Measurements from ENCODE around the gene HAUS3. TPM values are rescaled to one million over a fixed set of nuclear protein-coding genes. Genes with fewer than 3 reads are reported as not detected.

HAUS3 gene
- total and polyA plus RNA-seq, 4 donors, result 2.3 to 13.9 (median 5.3) TPM

- TF ChIP-seq NR2F2 (IDR thresholded peaks at IDR 0.05) (peak; percentile 81), RXRA (IDR thresholded peaks at IDR 0.05) (peak in 1 of 2 donors; percentile 36), SP1 (IDR thresholded peaks at IDR 0.05) (peak; percentile 63), RAD21 (IDR thresholded peaks at IDR 0.05) (no peak)
- Histone ChIP-seq H3K4me3 (ENCODE audit: low read depth in 1 of 3, low read length in 3 of 3) (no peak overlapping the region), H3K9me3 (ENCODE audit: control insufficient read depth in 4 of 4, low read length in 3 of 4) (no peaks in the 10 kb centered on the region), H3K4me1 (ENCODE audit: control insufficient read depth in 4 of 4, insufficient read depth in 4 of 4, low read length in 3 of 4) (peaks cover 8 to 43% (median 18%) of the 10 kb centered on the region in 4 donors), H3K36me3 (ENCODE audit: control insufficient read depth in 4 of 4, insufficient read depth in 3 of 4, low read depth in 1 of 4, low read length in 3 of 4) (peaks cover 0 to 22% (median 10%) of the 10 kb centered on the region in 4 donors), H3K27ac (ENCODE audit: low read depth in 1 of 2, low read length in 2 of 2) (peak overlapping the region; percentile 16 to 58), H3K9ac (ENCODE audit: low read depth in 1 of 2, low read length in 2 of 2) (no peak overlapping the region), H3K27me3 (ENCODE audit: control insufficient read depth in 4 of 4, insufficient read depth in 4 of 4, low read length in 3 of 4) (no peaks in the 10 kb centered on the region)
- DNase-seq (ENCODE audit: low spot score), result no peak
- 80% methylated on average over 12 of the region's 12 CpGs for WGBS
Observed at GRCh38 chr4:2256781-2257191, 14.9 kb upstream of the HAUS3 start.

DNA sequence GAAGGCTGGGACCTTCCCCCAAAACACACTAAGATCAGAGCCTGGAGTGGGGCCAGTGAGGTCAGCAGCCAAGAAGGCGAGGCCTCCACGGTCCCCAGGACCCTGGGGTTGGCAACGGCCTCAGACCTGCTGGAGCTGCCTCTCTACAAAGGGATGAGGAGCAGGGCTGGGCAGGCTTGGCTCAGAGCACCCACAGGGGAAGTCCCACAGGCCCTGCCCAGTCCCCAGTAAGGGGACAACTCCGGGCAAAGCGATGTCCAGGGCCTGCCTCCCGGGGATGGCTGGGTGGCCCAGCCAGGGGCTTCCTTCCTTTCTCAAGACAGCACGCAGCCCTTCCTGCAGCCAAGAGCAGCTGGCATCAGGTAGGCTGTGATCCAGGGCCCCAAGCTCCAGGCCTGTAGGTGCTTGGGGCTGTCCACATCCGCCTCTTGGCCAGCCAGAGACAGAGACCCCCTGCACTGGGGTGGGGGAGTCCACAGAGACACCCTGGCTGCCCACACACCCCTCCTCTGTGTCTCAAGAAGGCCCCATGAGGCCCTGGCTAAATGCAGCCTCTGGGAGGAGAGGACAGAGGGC is 14.3 kb upstream of the HAUS3 start:
- Histone ChIP-seq H3K27ac (ENCODE audit: low read depth in 1 of 2, low read length in 2 of 2) (peak overlapping the region; percentile 16 to 58), H3K36me3 (ENCODE audit: control insufficient read depth in 4 of 4, insufficient read depth in 3 of 4, low read depth in 1 of 4, low read length in 3 of 4) (peaks cover 0 to 22% (median 10%) of the 10 kb centered on the region in 4 donors), H3K9ac (ENCODE audit: low read depth in 1 of 2, low read length in 2 of 2) (no peak overlapping the region), H3K4me1 (ENCODE audit: control insufficient read depth in 4 of 4, insufficient read depth in 4 of 4, low read length in 3 of 4) (peaks cover 8 to 43% (median 18%) of the 10 kb centered on the region in 4 donors), H3K9me3 (ENCODE audit: control insufficient read depth in 4 of 4, low read length in 3 of 4) (no peaks in the 10 kb centered on the region), H3K27me3 (ENCODE audit: control insufficient read depth in 4 of 4, insufficient read depth in 4 of 4, low read length in 3 of 4) (no peaks in the 10 kb centered on the region), H3K4me3 (ENCODE audit: low read depth in 1 of 3, low read length in 3 of 3) (no peak overlapping the region)
- TF ChIP-seq NR2F2 (IDR thresholded peaks at IDR 0.05) (no peak), ZBTB33 (IDR thresholded peaks at IDR 0.05) (no peak), CTCF (IDR thresholded peaks at IDR 0.05; ENCODE audit: low read depth, low read length, missing input control) (no peak), FOXA2 (IDR thresholded peaks at IDR 0.05) (no peak), JUND (IDR thresholded peaks at IDR 0.05) (no peak), TAF1 (conservative IDR thresholded peaks at IDR 0.05) (no peak), RAD21 (IDR thresholded peaks at IDR 0.05) (no peak), EGR1 (IDR thresholded peaks at IDR 0.05; ENCODE audit: low read depth in 2 of 2) (no peak), YY1 (IDR thresholded peaks at IDR 0.05) (no peak), REST (IDR thresholded peaks at IDR 0.05) (no peak), HNF4A (conservative IDR thresholded peaks at IDR 0.05) (no peak), HNF4G (IDR thresholded peaks at IDR 0.05) (no peak), GABPA (IDR thresholded peaks at IDR 0.05 in 1 of 2, conservative IDR thresholded peaks at IDR 0.05 in 1 of 2) (no peak), RXRA (IDR thresholded peaks at IDR 0.05) (no peak), FOXA1 (IDR thresholded peaks at IDR 0.05) (no peak), SP1 (IDR thresholded peaks at IDR 0.05) (no peak)
- TF ChIP-seq, protein P1, sequence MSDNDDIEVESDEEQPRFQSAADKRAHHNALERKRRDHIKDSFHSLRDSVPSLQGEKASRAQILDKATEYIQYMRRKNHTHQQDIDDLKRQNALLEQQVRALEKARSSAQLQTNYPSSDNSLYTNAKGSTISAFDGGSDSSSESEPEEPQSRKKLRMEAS (IDR thresholded peaks at IDR 0.05), result no peak
- TF ChIP-seq, protein P2, sequence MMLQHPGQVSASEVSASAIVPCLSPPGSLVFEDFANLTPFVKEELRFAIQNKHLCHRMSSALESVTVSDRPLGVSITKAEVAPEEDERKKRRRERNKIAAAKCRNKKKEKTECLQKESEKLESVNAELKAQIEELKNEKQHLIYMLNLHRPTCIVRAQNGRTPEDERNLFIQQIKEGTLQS (IDR thresholded peaks at IDR 0.05), result no peak
- DNase-seq (ENCODE audit: low spot score), result no peak
- 69% methylated on average over 8 of the region's 8 CpGs for WGBS

Measured in liver (tissue), 9 donors.